ENCODE results near the gene BRSK2. TPM values are rescaled to one million over a fixed set of nuclear protein-coding genes. Genes with fewer than 3 reads are reported as not detected.

Gene BRSK2
- total and polyA plus RNA-seq, 5 donors = 0.61 to 2.3 (median 2.1) TPM

GRCh38 chr11:1487851-1488574, 98.3 kb downstream of the BRSK2 start:
- intact Hi-C loops (cut with DNase I) = no loop called here
- no peak overlapping the region for H3K27ac ChIP-seq (ENCODE audit: low read length)
- ATAC-seq (no peak), DNase-seq (peak; percentile 9 to 55 (median 54))
- H3K4me3 ChIP-seq (ENCODE audit: low read length) = no peak overlapping the region
- H3K9me3 ChIP-seq (ENCODE audit: control insufficient read depth, low read length) = no peaks in the 10 kb centered on the region
- peaks cover 28% of the 10 kb centered on the region for H3K4me1 ChIP-seq (ENCODE audit: control insufficient read depth, insufficient read depth, low read length)
- H3K27me3 ChIP-seq (ENCODE audit: control insufficient read depth, insufficient read depth) = no peaks in the 10 kb centered on the region
- 84% methylated on average over 23 of the region's 23 CpGs for WGBS

GRCh38 chr11:1488575-1489180, 98.9 kb downstream of the BRSK2 start:
- Histone ChIP-seq H3K4me3 (ENCODE audit: low read length) (no peak overlapping the region), H3K27me3 (ENCODE audit: control insufficient read depth, insufficient read depth) (no peaks in the 10 kb centered on the region), H3K9me3 (ENCODE audit: control insufficient read depth, low read length) (no peaks in the 10 kb centered on the region), H3K4me1 (ENCODE audit: control insufficient read depth, insufficient read depth, low read length) (peaks cover 21% of the 10 kb centered on the region), H3K27ac (ENCODE audit: low read length) (no peak overlapping the region)
- intact Hi-C loops (cut with DNase I) = no loop called here
- DNase-seq = peak in 2 of 3 donors; percentile 30 to 49
- 83% methylated on average over 20 of the region's 20 CpGs for WGBS
- ATAC-seq = no peak

GRCh38 chr11:1490651-1491050, 100.9 kb downstream of the BRSK2 start:
- peaks cover 19% of the 10 kb centered on the region for H3K4me1 ChIP-seq (ENCODE audit: control insufficient read depth, insufficient read depth, low read length)
- 82% methylated on average over 7 of the region's 7 CpGs for WGBS
- intact Hi-C loops (cut with DNase I) = no loop called here

GRCh38 chr11:1491379-1491778, 101.6 kb downstream of the BRSK2 start:
- H3K27ac ChIP-seq (ENCODE audit: low read length) = no peak overlapping the region
- DNase-seq (no peak), ATAC-seq (no peak)
- no peaks in the 10 kb centered on the region for H3K27me3 ChIP-seq (ENCODE audit: control insufficient read depth, insufficient read depth)
- H3K4me1 ChIP-seq (ENCODE audit: control insufficient read depth, insufficient read depth, low read length) = peaks cover 14% of the 10 kb centered on the region
- WGBS = 95% methylated on average over 12 of the region's 12 CpGs
- no peaks in the 10 kb centered on the region for H3K9me3 ChIP-seq (ENCODE audit: control insufficient read depth, low read length)
- H3K4me3 ChIP-seq (ENCODE audit: low read length) = no peak overlapping the region
- intact Hi-C loops (cut with DNase I) = no loop called here

More at GRCh38 chr11:1490651-1491050, 100.9 kb downstream of the BRSK2 start:
- H3K4me3 ChIP-seq (ENCODE audit: low read length) = no peak overlapping the region
- no peak overlapping the region for H3K27ac ChIP-seq (ENCODE audit: low read length)
- DNase-seq = no peak
- no peaks in the 10 kb centered on the region for H3K27me3 ChIP-seq (ENCODE audit: control insufficient read depth, insufficient read depth)
- ATAC-seq = no peak
- H3K9me3 ChIP-seq (ENCODE audit: control insufficient read depth, low read length) = no peaks in the 10 kb centered on the region

GRCh38 chr11:1493650-1494244, 104.0 kb downstream of the BRSK2 start:
- Histone ChIP-seq H3K27ac (ENCODE audit: low read length) (no peak overlapping the region), H3K4me1 (ENCODE audit: control insufficient read depth, insufficient read depth, low read length) (peaks cover 5% of the 10 kb centered on the region), H3K9me3 (ENCODE audit: control insufficient read depth, low read length) (no peaks in the 10 kb centered on the region), H3K4me3 (ENCODE audit: low read length) (no peak overlapping the region), H3K27me3 (ENCODE audit: control insufficient read depth, insufficient read depth) (no peaks in the 10 kb centered on the region)
- intact Hi-C loops (cut with DNase I) = no loop called here
- no peak for ATAC-seq
- 94% methylated on average over 3 of the region's 3 CpGs for WGBS
- DNase-seq = no peak

- no peak overlapping the region for H3K4me3 ChIP-seq (ENCODE audit: low read length)
- no peak overlapping the region for H3K27ac ChIP-seq (ENCODE audit: low read length)
- WGBS = 95% methylated on average over 3 of the region's 3 CpGs
- no peaks in the 10 kb centered on the region for H3K27me3 ChIP-seq (ENCODE audit: control insufficient read depth, insufficient read depth)
- H3K4me1 ChIP-seq (ENCODE audit: control insufficient read depth, insufficient read depth, low read length) = peaks cover 3% of the 10 kb centered on the region
- no peaks in the 10 kb centered on the region for H3K9me3 ChIP-seq (ENCODE audit: control insufficient read depth, low read length)
- intact Hi-C loops (cut with DNase I) = no loop called here
- DNase-seq (no peak), ATAC-seq (no peak)
These were observed 104.9 kb downstream of the BRSK2 start for GRCh38 chr11:1494650-1495049.

GRCh38 chr11:1496091-1496760, 106.5 kb downstream of the BRSK2 start:
- no peak for DNase-seq
- Histone ChIP-seq H3K9me3 (ENCODE audit: control insufficient read depth, low read length) (no peaks in the 10 kb centered on the region), H3K27me3 (ENCODE audit: control insufficient read depth, insufficient read depth) (no peaks in the 10 kb centered on the region), H3K4me3 (ENCODE audit: low read length) (no peak overlapping the region), H3K4me1 (ENCODE audit: control insufficient read depth, insufficient read depth, low read length) (peaks cover 3% of the 10 kb centered on the region), H3K27ac (ENCODE audit: low read length) (no peak overlapping the region)
- intact Hi-C loops (cut with DNase I) = no loop called here
- ATAC-seq = no peak
- 85% methylated on average over 9 of the region's 9 CpGs for WGBS

GRCh38 chr11:1496761-1497095, 107.0 kb downstream of the BRSK2 start:
- DNase-seq = no peak
- ATAC-seq = no peak
- H3K9me3 ChIP-seq (ENCODE audit: control insufficient read depth, low read length) = no peaks in the 10 kb centered on the region
- H3K27ac ChIP-seq (ENCODE audit: low read length) = no peak overlapping the region
- intact Hi-C loops (cut with DNase I) = no loop called here
- WGBS = 73% methylated on average over 3 of the region's 3 CpGs
- no peak overlapping the region for H3K4me3 ChIP-seq (ENCODE audit: low read length)
- H3K4me1 ChIP-seq (ENCODE audit: control insufficient read depth, insufficient read depth, low read length) = peaks cover 3% of the 10 kb centered on the region
- no peaks in the 10 kb centered on the region for H3K27me3 ChIP-seq (ENCODE audit: control insufficient read depth, insufficient read depth)

- intact Hi-C loops (cut with DNase I) = no loop called here
- no peaks in the 10 kb centered on the region for H3K27me3 ChIP-seq (ENCODE audit: control insufficient read depth, insufficient read depth)
- peaks cover 3% of the 10 kb centered on the region for H3K4me1 ChIP-seq (ENCODE audit: control insufficient read depth, insufficient read depth, low read length)
- DNase-seq (peak in 2 of 3 donors; percentile 7 to 34), ATAC-seq (no peak)
- no peak overlapping the region for H3K27ac ChIP-seq (ENCODE audit: low read length)
- 81% methylated on average over 5 of the region's 5 CpGs for WGBS
- no peak overlapping the region for H3K4me3 ChIP-seq (ENCODE audit: low read length)
- no peaks in the 10 kb centered on the region for H3K9me3 ChIP-seq (ENCODE audit: control insufficient read depth, low read length)
These were observed 107.9 kb downstream of the BRSK2 start for GRCh38 chr11:1497600-1497999.

- DNase-seq = peak in 1 of 3 donors; percentile 10
- H3K4me1 ChIP-seq (ENCODE audit: control insufficient read depth, insufficient read depth, low read length) = peaks cover 5% of the 10 kb centered on the region
- no peak overlapping the region for H3K27ac ChIP-seq (ENCODE audit: low read length)
- H3K4me3 ChIP-seq (ENCODE audit: low read length) = no peak overlapping the region
- WGBS = 93% methylated on average over 13 of the region's 13 CpGs
- ATAC-seq = no peak
- no peaks in the 10 kb centered on the region for H3K27me3 ChIP-seq (ENCODE audit: control insufficient read depth, insufficient read depth)
- no peaks in the 10 kb centered on the region for H3K9me3 ChIP-seq (ENCODE audit: control insufficient read depth, low read length)
- intact Hi-C loops (cut with DNase I) = no loop called here
These were observed 108.5 kb downstream of the BRSK2 start for GRCh38 chr11:1498262-1498661.

GRCh38 chr11:1499261-1499890, 109.6 kb downstream of the BRSK2 start:
- Histone ChIP-seq H3K4me3 (ENCODE audit: low read length) (no peak overlapping the region), H3K4me1 (ENCODE audit: control insufficient read depth, insufficient read depth, low read length) (peaks cover 14% of the 10 kb centered on the region), H3K27me3 (ENCODE audit: control insufficient read depth, insufficient read depth) (no peaks in the 10 kb centered on the region), H3K27ac (ENCODE audit: low read length) (no peak overlapping the region), H3K9me3 (ENCODE audit: control insufficient read depth, low read length) (no peaks in the 10 kb centered on the region)
- intact Hi-C loops (cut with DNase I) = no loop called here
- DNase-seq (peak; percentile 2 to 32 (median 23)), ATAC-seq (no peak)
- WGBS = 90% methylated on average over 28 of the region's 28 CpGs

Data from right cardiac atrium (tissue), 5 donors.